NCI-H345 treated with DMSO at 0.1 percent for 48 hours (cell line): ENCODE data around the gene HEATR9.
A peak's percentile ranks its signal among the peaks of the same experiment; 100 is the strongest.

ENCODE experiments used
- DNase-seq: peaks from one replicate; lab custom pipeline; 2025; ENCODE audit not compliant: unreplicated experiment; lab: John Stamatoyannopoulos, UW

HEATR9 gene

GRCh38 chr17:35865412-35866340, 3.0 kb downstream of the HEATR9 start:
- no peak for DNase-seq

- no peak for DNase-seq
Observed at GRCh38 chr17:35864853-35865252, 3.8 kb downstream of the HEATR9 start.

- no peak for DNase-seq
Observed at GRCh38 chr17:35856603-35857002, 12.1 kb downstream of the HEATR9 start.

- no peak for DNase-seq
Observed at GRCh38 chr17:35855965-35856364, 12.7 kb downstream of the HEATR9 start.

GRCh38 chr17:35849469-35850348, 19.0 kb downstream of the HEATR9 start:
- peak; percentile 40 for DNase-seq

GRCh38 chr17:35847633-35848373, 20.9 kb downstream of the HEATR9 start:
- no peak for DNase-seq

- no peak for DNase-seq
Observed at GRCh38 chr17:35847006-35847405, 21.7 kb downstream of the HEATR9 start.

- DNase-seq: no peak
Observed at GRCh38 chr17:35846055-35846809, 22.5 kb downstream of the HEATR9 start.

- no peak for DNase-seq
Observed at GRCh38 chr17:35844547-35844946, 24.1 kb downstream of the HEATR9 start.

GRCh38 chr17:35843698-35844097, 25.0 kb downstream of the HEATR9 start:
- DNase-seq: no peak

- DNase-seq: no peak
Observed at GRCh38 chr17:35842239-35842638, 26.5 kb downstream of the HEATR9 start.

GRCh38 chr17:35841505-35841904, 27.2 kb downstream of the HEATR9 start:
- DNase-seq: no peak

GRCh38 chr17:35841101-35841500, 27.6 kb downstream of the HEATR9 start:
- no peak for DNase-seq

- no peak for DNase-seq
Observed at GRCh38 chr17:35825206-35825605, 43.5 kb downstream of the HEATR9 start.

GRCh38 chr17:35821308-35821707, 47.4 kb downstream of the HEATR9 start:
- DNase-seq: no peak

GRCh38 chr17:35819455-35819854, 49.2 kb downstream of the HEATR9 start:
- no peak for DNase-seq

GRCh38 chr17:35817196-35817595, 51.5 kb downstream of the HEATR9 start:
- no peak for DNase-seq

- no peak for DNase-seq
Observed at GRCh38 chr17:35816723-35817122, 52.0 kb downstream of the HEATR9 start.

GRCh38 chr17:35812456-35812855, 56.2 kb downstream of the HEATR9 start:
- DNase-seq: no peak

- DNase-seq: no peak
Observed at GRCh38 chr17:35811759-35812158, 56.9 kb downstream of the HEATR9 start.
